Ovary (tissue), 9 donors: Measurements from ENCODE around the gene ANKRD40. TPM values are rescaled to one million over a fixed set of nuclear protein-coding genes. Genes with fewer than 3 reads are reported as not detected.

Experiments
- DNase-seq, 5 donors: peaks; one replicate each; pipeline ENCODE4 v3.0.0-alpha.2; 2019 to 2020
- H3K27ac ChIP-seq, 2 donors: fragments of 200-600 bp; one replicate each; pipeline versions ENCODE4 v1.5.1 to v1.8.0; 2019 to 2022
- H3K27me3 ChIP-seq: fragments of 200-600 bp; one replicate; pipeline ENCODE4 v1.8.0; 2022
- H3K36me3 ChIP-seq: fragments of 200-600 bp; sonication (generic); one replicate; pipeline ENCODE4 v1.5.1; 2019
- H3K4me1 ChIP-seq: one replicate; pipeline ENCODE4 v1.8.1; 2013; ENCODE audit warnings: mild to moderate bottlenecking, moderate library complexity; ENCODE audit not compliant: insufficient read depth
- H3K4me3 ChIP-seq: fragments of 200-600 bp; sonication (generic); one replicate; pipeline ENCODE4 v1.5.1; 2017
- H3K9me3 ChIP-seq, 2 donors: fragments of 200-600 bp in 1 of 2; sonication (generic) in 1 of 2; one replicate each; pipeline versions ENCODE4 v1.5.1 to v1.8.1; 2013 to 2019; ENCODE audit warnings: mild to moderate bottlenecking in 1 of 2, moderate library complexity in 1 of 2
- CTCF ChIP-seq, 3 donors: fragments of 450-650 bp in 2 of 3; fragments of 200-600 bp in 1 of 3; IDR thresholded peaks; one replicate each; pipeline versions ENCODE4 v1.5.1 to v1.8.0; 2016 to 2022; ENCODE audit warnings: antibody characterized with exemption in 3 of 3, mild to moderate bottlenecking in 1 of 3
- EP300 ChIP-seq: sonication (generic); formaldehyde crosslinking; IDR thresholded peaks from one replicate; pipeline ENCODE4 v1.6.1; 2017; ENCODE audit warnings: antibody characterized with exemption
- POLR2A ChIP-seq: fragments of 450-650 bp; IDR thresholded peaks from one replicate; pipeline ENCODE4 v1.6.1; 2017; ENCODE audit warnings: antibody characterized with exemption, mild to moderate bottlenecking, moderate library complexity
- WGBS, 3 donors: extraction: QIAGEN DNeasy Blood & Tissue Kit in 1 of 3; methylation state at CpG; one replicate each; pipeline versions ENCODE4 v1.1.5 to v1.1.7; 2013 to 2017; 5-methylcytosine and 5-hydroxymethylcytosine counted together
- intact Hi-C, 4 donors: fragments of 100-400 bp; cut with DNase I; formaldehyde crosslinking; loops; one replicate each; pipeline versions ENCODE4 v1.11.0 to v1.15.1; 2022 to 2023
- polyA plus RNA-seq, 2 donors: library from polyadenylated mRNA; stranded (reverse); fragments of 200-250 nt in 1 of 2; fragments of 350-450 nt in 1 of 2; fragmentation: Illumina TruSeq in 1 of 2; extraction: RNeasy Lipid Tissue Mini Kit (QIAGEN cat#74804) in 1 of 2; gene quantifications; one replicate each; pipeline ENCODE4 v1.2.3, GENCODE V29; 2013 to 2014
- total RNA-seq, 7 donors: library from RNA; depleted of rRNA in 2 of 7; stranded (reverse); fragments of >200 nt in 2 of 7; fragmentation: NEBNext Ultra II Directional in 3 of 7; extraction: Animal tissue kit (Norgen Biotek cat#: 25700) in 3 of 7; gene quantifications; one replicate each; pipeline versions ENCODE4 v1.1.0 to v1.2.4, GENCODE V29; 2016 to 2023
- donor health status: DM: no; HTN: no; CAD: no; lungs with moderate emphysema.
- donor health status: DM: no; HTN: no; CAD: no.
- donor health status: Bipolar disorder and iron deficiency.
- donor health status: DM: yes; HTN: yes; CAD: no.
- donor health status: DM: no; HTN: no; CAD: no.
- donor health status: DM: yes; HTN: yes; CAD: no.

ANKRD40 gene
- total and polyA plus RNA-seq, 9 donors: 17.0 to 52.6 (median 41.8) TPM

DNA sequence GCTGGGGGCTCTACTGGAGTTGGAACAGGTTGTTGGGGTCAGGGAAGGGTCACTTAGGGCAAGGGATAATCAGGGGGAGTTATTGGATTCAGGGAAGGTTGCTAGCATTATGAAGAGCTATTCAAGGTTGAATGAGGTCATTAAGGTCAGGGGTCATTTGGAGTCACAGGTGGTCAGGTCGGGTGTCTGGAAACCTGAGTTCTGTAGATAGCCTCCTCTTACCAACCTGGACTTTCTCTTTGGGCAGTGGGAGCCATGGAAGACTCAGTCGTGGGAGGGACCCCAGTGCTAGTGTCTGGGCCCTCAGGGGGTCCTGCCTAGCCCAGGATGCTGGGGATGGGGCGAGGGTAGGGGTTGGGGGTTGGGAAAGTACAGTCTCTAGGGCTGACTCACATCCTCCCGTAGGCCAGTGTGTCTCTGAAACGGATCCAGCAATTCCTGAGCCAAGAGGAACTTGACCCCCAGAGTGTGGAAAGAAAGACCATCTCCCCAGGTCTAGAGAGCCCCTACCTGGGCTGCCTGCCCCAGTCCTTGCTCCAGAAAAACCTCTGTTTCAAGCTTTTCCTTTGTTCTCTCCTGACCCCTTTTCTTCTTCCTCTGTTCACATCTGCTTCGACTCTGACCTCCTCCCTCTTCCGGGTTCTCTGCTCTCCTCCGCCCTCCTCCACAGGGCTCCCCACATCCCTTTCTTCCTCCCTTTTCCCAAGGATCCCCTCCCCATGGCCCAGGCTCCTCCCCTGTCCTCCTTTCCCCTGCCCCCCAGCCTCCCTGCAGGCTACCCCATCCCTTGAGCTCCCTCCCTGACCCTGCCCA, 39.5 kb downstream of the ANKRD40 start:
- H3K36me3 ChIP-seq: no peaks in the 10 kb centered on the region
- WGBS, 3 donors: 35 to 44% (median 42%) methylated on average over 8 of the region's 8 CpGs
- H3K4me3 ChIP-seq: no peak overlapping the region
- H3K27ac ChIP-seq: no peak overlapping the region
- no peaks in the 10 kb centered on the region for H3K27me3 ChIP-seq
- TF ChIP-seq CTCF (IDR thresholded peaks at IDR 0.05): no peak
- no peak for TF ChIP-seq POLR2A
- TF ChIP-seq EP300: no peak
- intact Hi-C loops: no loop called here
- H3K4me1 ChIP-seq: no peaks in the 10 kb centered on the region
- no peaks in the 10 kb centered on the region for H3K9me3 ChIP-seq
- no peak for DNase-seq

- WGBS, 3 donors: 93 to 97% (median 95%) methylated on average over 14 of the region's 14 CpGs
These were observed 40.3 kb downstream of the ANKRD40 start for GRCh38 chr17:50667259-50668024.

GRCh38 chr17:50666316-50666715, 41.4 kb downstream of the ANKRD40 start:
- no peak overlapping the region for H3K27ac ChIP-seq
- H3K4me3 ChIP-seq: no peak overlapping the region
- no peak for DNase-seq
- no peak for TF ChIP-seq POLR2A
- TF ChIP-seq CTCF (IDR thresholded peaks at IDR 0.05): no peak
- no peak for TF ChIP-seq EP300
- H3K36me3 ChIP-seq: no peaks in the 10 kb centered on the region
- no peaks in the 10 kb centered on the region for H3K27me3 ChIP-seq
- intact Hi-C loops: no loop called here
- H3K9me3 ChIP-seq: no peaks in the 10 kb centered on the region
- H3K4me1 ChIP-seq: peaks cover 2% of the 10 kb centered on the region
- 92 to 96% (median 95%) methylated on average over 8 of the region's 8 CpGs for WGBS, 3 donors

More at GRCh38 chr17:50667259-50668024, 40.3 kb downstream of the ANKRD40 start:
- TF ChIP-seq CTCF (IDR thresholded peaks at IDR 0.05) (no peak), EP300 (no peak), POLR2A (no peak)
- no peaks in the 10 kb centered on the region for H3K4me1 ChIP-seq
- no peak for DNase-seq
- H3K4me3 ChIP-seq: no peak overlapping the region
- H3K36me3 ChIP-seq: no peaks in the 10 kb centered on the region
- no peaks in the 10 kb centered on the region for H3K27me3 ChIP-seq
- intact Hi-C loops: no loop called here
- H3K27ac ChIP-seq: no peak overlapping the region
- H3K9me3 ChIP-seq: no peaks in the 10 kb centered on the region

- H3K4me1 ChIP-seq: peaks cover 2% of the 10 kb centered on the region
- no peaks in the 10 kb centered on the region for H3K9me3 ChIP-seq
- TF ChIP-seq CTCF (IDR thresholded peaks at IDR 0.05): no peak
- TF ChIP-seq EP300: no peak
- no peak for TF ChIP-seq POLR2A
- DNase-seq: no peak
- H3K27me3 ChIP-seq: no peaks in the 10 kb centered on the region
- intact Hi-C loops: no loop called here
- H3K27ac ChIP-seq: no peak overlapping the region
- 77 to 82% (median 79%) methylated on average over 5 of the region's 5 CpGs for WGBS, 3 donors
- H3K36me3 ChIP-seq: no peaks in the 10 kb centered on the region
- no peak overlapping the region for H3K4me3 ChIP-seq
These were observed 41.9 kb downstream of the ANKRD40 start for GRCh38 chr17:50665838-50666237.
